Transverse colon (tissue), 4 donors: ENCODE results near the gene NXNL2. TPM values are rescaled to one million over a fixed set of nuclear protein-coding genes. Genes with fewer than 3 reads are reported as not detected.

Source experiments
- DNase-seq: peaks from one replicate; pipeline ENCODE4 v3.0.0-alpha.2; 2019
- H3K27ac ChIP-seq, 4 donors: fragments of 200-600 bp; sonication (generic); 2 replicates each; pipeline ENCODE4 v1.5.1; 2016 to 2018; ENCODE audit warnings: inconsistent platforms in 4 of 4
- H3K27me3 ChIP-seq: fragments of 200-600 bp; sonication (generic); 2 replicates; pipeline ENCODE4 v1.5.1; 2017; ENCODE audit warnings: inconsistent platforms
- H3K36me3 ChIP-seq, 4 donors: fragments of 200-600 bp; sonication (generic); 2 replicates each; pipeline ENCODE4 v1.5.1; 2017 to 2019; ENCODE audit warnings: inconsistent platforms in 4 of 4
- H3K4me1 ChIP-seq, 4 donors: fragments of 200-600 bp; sonication (generic); 2 replicates each; pipeline ENCODE4 v1.5.1; 2017 to 2020; ENCODE audit warnings: inconsistent platforms in 4 of 4
- H3K4me3 ChIP-seq, 4 donors: fragments of 200-600 bp; sonication (generic); 1 replicate in 1 of 4; 2 replicates in 3 of 4; pipeline versions ENCODE4 v1.5.1 to v1.6.1; 2017 to 2019; ENCODE audit warnings: inconsistent platforms in 4 of 4
- H3K9me3 ChIP-seq, 2 donors: fragments of 200-600 bp; sonication (generic); 2 replicates each; pipeline ENCODE4 v1.5.1; 2017 to 2019; ENCODE audit warnings: inconsistent platforms in 2 of 2
- EP300 ChIP-seq: sonication (generic); formaldehyde crosslinking; IDR thresholded peaks from one replicate; pipeline ENCODE4 v1.6.1; 2017; ENCODE audit warnings: antibody characterized with exemption, low read depth
- POLR2A ChIP-seq: fragments of 450-650 bp; IDR thresholded peaks from one replicate; pipeline ENCODE4 v1.6.1; 2016; ENCODE audit warnings: antibody characterized with exemption, mild to moderate bottlenecking, moderate library complexity
- POLR2AphosphoS5 ChIP-seq, 3 donors: sonication (generic); formaldehyde crosslinking; IDR thresholded peaks; one replicate each; pipeline ENCODE4 v1.6.1; 2016; ENCODE audit warnings: antibody characterized with exemption in 3 of 3
- WGBS, 2 donors: methylation state at CpG; one replicate each; pipeline ENCODE4 v1.1.5; 2018; ENCODE audit warnings: low coverage in 1 of 2; 5-methylcytosine and 5-hydroxymethylcytosine counted together
- in situ Hi-C, 4 donors: fragments of 200-750 bp; cut with MboI; loops; one replicate each; pipeline versions ENCODE4 v1.15.0 to v1.15.1; 2017; ENCODE audit warnings: low sequenced_read_pairs in 3 of 4, low pct_ligation_motif_present in 1 of 4, low pct_unique_long_range_greater_than_20kb in 1 of 4
- intact Hi-C: fragments of 100-400 bp; cut with DNase I; formaldehyde crosslinking; loops from one replicate; pipeline ENCODE4 v1.15.1; 2023; ENCODE audit warnings: low total_unique reads
- total RNA-seq, 4 donors: library from RNA; depleted of rRNA; stranded (reverse); fragments of >200 nt; gene quantifications; one replicate each; pipeline ENCODE4 v1.1.0, GENCODE V29; 2016
- TF ChIP-seq, protein P1 (sequence below), 5 experiments: fragments of 200-600 bp in 3 of 5; fragments of 450-650 bp in 2 of 5; sonication (generic) in 3 of 5; IDR thresholded peaks; 1 replicate in 2 of 5; 2 replicates in 3 of 5; pipeline ENCODE4 v1.5.1; 2016 to 2017; ENCODE audit warnings: antibody characterized with exemption in 5 of 5, inconsistent platforms in 3 of 5, mild to moderate bottlenecking in 2 of 5, moderate library complexity in 1 of 5

The NXNL2 gene
- total RNA-seq, 4 donors from 2014 or later, result not detected

DNA sequence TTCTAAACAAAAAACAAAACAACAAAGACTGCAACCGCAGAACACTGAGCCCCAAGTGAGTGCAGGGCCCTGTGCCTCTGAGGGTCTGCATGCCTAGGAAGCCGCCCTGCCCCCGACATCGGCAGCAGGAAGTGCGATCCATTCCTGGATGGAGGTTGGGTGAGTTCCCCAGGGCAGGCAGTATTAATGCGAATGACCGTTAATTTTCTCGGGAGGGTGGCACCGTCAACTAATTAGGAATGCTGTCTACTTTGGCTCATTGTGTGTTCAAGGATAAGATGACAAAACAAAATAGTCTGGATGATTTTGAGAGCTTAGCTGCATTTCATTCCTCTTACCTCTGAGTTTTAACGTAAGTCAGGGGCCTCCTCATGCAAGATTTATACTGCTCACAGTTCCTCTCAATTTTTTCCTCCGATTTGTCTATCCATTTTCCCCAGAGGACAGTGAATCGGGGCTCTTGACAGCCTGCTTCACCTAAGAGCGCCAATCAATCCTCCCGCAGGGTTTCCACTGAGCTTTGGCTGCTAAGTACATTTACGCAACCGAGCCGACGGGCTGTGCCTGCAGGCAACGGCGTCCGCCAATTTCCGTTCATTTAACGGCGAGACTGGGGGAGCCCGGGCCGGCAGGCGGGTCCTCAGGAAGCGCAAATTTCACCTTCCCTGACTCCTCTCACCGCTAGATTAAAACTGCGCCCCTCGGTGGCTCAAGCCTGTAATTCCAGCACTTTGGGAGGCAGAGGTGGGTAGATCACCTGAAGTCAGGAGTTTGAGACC is 2.9 kb upstream of the NXNL2 start:
- 37 to 47% methylated on average over 8 to 31 of the region's 31 CpGs for WGBS, 2 donors
- DNase-seq, result no peak

GRCh38 chr9:88533951-88534455 is 975 bp upstream of the NXNL2 start:
- WGBS, 2 donors, result 3 to 6% methylated on average over 15 to 40 of the region's 41 CpGs

More for the DNA sequence above, 2.9 kb upstream of the NXNL2 start:
- intact Hi-C loops (no loop called here), in situ Hi-C loops (no loop called here)
- Histone ChIP-seq H3K36me3 (no peaks in the 10 kb centered on the region), H3K4me1 (peaks cover 9 to 21% (median 18%) of the 10 kb centered on the region in 4 donors), H3K27ac (no peak overlapping the region), H3K9me3 (no peaks in the 10 kb centered on the region), H3K4me3 (no peak overlapping the region), H3K27me3 (peaks cover 46% of the 10 kb centered on the region)
- TF ChIP-seq POLR2A (no peak), POLR2AphosphoS5 (IDR thresholded peaks at IDR 0.05) (no peak), EP300 (no peak)
- TF ChIP-seq, protein P1, sequence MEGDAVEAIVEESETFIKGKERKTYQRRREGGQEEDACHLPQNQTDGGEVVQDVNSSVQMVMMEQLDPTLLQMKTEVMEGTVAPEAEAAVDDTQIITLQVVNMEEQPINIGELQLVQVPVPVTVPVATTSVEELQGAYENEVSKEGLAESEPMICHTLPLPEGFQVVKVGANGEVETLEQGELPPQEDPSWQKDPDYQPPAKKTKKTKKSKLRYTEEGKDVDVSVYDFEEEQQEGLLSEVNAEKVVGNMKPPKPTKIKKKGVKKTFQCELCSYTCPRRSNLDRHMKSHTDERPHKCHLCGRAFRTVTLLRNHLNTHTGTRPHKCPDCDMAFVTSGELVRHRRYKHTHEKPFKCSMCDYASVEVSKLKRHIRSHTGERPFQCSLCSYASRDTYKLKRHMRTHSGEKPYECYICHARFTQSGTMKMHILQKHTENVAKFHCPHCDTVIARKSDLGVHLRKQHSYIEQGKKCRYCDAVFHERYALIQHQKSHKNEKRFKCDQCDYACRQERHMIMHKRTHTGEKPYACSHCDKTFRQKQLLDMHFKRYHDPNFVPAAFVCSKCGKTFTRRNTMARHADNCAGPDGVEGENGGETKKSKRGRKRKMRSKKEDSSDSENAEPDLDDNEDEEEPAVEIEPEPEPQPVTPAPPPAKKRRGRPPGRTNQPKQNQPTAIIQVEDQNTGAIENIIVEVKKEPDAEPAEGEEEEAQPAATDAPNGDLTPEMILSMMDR (IDR thresholded peaks at IDR 0.05), result no peak

GRCh38 chr9:88535226-88536022 is 446 bp downstream of the NXNL2 start:
- WGBS, 2 donors, result 3% methylated on average over 37 of the region's 75 CpGs; no CpG with 5 or more reads in 1 of the 2 donors
- Histone ChIP-seq H3K27ac (peak overlapping the region; percentile 3 to 75 (median 22)), H3K9me3 (no peaks in the 10 kb centered on the region), H3K27me3 (peaks cover 49% of the 10 kb centered on the region), H3K4me3 (peak overlapping the region in 3 of 4 donors; percentile 26 to 50 (median 48)), H3K4me1 (peaks cover 9 to 20% (median 18%) of the 10 kb centered on the region in 4 donors), H3K36me3 (no peaks in the 10 kb centered on the region)
- TF ChIP-seq POLR2AphosphoS5 (IDR thresholded peaks at IDR 0.05), result no peak
- TF ChIP-seq, protein P1 (IDR thresholded peaks at IDR 0.05), result no peak
- intact Hi-C loops, result no loop called here
- DNase-seq, result peak; percentile 29
- in situ Hi-C loops, result no loop called here

More at GRCh38 chr9:88533951-88534455, 975 bp upstream of the NXNL2 start:
- in situ Hi-C loops, result no loop called here
- DNase-seq, result peak; percentile 17
- no peak for TF ChIP-seq POLR2AphosphoS5 (IDR thresholded peaks at IDR 0.05)
- no peak for TF ChIP-seq POLR2A
- TF ChIP-seq, protein P1 (IDR thresholded peaks at IDR 0.05), result no peak
- TF ChIP-seq EP300, result no peak
- H3K4me1 ChIP-seq, result peaks cover 9 to 21% (median 19%) of the 10 kb centered on the region in 4 donors
- H3K27ac ChIP-seq, result peak overlapping the region; percentile 43 to 75 (median 66)
- no peaks in the 10 kb centered on the region for H3K9me3 ChIP-seq
- peaks cover 49% of the 10 kb centered on the region for H3K27me3 ChIP-seq
- peak overlapping the region; percentile 15 to 50 (median 37) for H3K4me3 ChIP-seq
- H3K36me3 ChIP-seq, result no peaks in the 10 kb centered on the region
- intact Hi-C loops, result no loop called here

- Histone ChIP-seq H3K9me3 (no peaks in the 10 kb centered on the region), H3K36me3 (no peaks in the 10 kb centered on the region), H3K27ac (peak overlapping the region; percentile 3 to 75 (median 22)), H3K4me3 (peak overlapping the region in 2 of 4 donors; percentile 48 to 50), H3K27me3 (peaks cover 49% of the 10 kb centered on the region), H3K4me1 (peaks cover 9 to 20% (median 18%) of the 10 kb centered on the region in 4 donors)
- WGBS, 2 donors, result 39 to 41% methylated on average over 11 to 17 of the region's 18 CpGs
- TF ChIP-seq EP300 (no peak), POLR2AphosphoS5 (IDR thresholded peaks at IDR 0.05) (no peak), POLR2A (no peak)
- TF ChIP-seq, protein P1 (IDR thresholded peaks at IDR 0.05), result no peak
- intact Hi-C loops, result no loop called here
- DNase-seq, result no peak
- in situ Hi-C loops, result no loop called here
Observed at GRCh38 chr9:88536023-88536324, 996 bp downstream of the NXNL2 start.
